ENCODE measurements around the gene TOB1. TPM values are rescaled to one million over a fixed set of nuclear protein-coding genes. Genes with fewer than 3 reads are reported as not detected.

TOB1 gene
- total RNA-seq, 8 experiments from 2014 or later, result 11.9 to 69.3 (median 26.0) TPM

- in situ Hi-C loops (cut with MboI; ENCODE audit: low pct_unique_long_range_greater_than_20kb in 2 of 9, low sequenced_read_pairs in 9 of 9, unreplicated experiment in 9 of 9), result loop anchor here in 4 of 9 experiments (10.0 to 25.0 kb wide), 2 partner anchors 53 to 301 kb away; partner anchors contain the start of genes EPN3 (in 2 of the 4) and SPATA20 (in 2 of the 4)
Observed at GRCh38 chr17:50837980-50838954, 27.9 kb downstream of the TOB1 start.

GRCh38 chr17:50837286-50837979 lies 28.7 kb downstream of the TOB1 start:
- in situ Hi-C loops (cut with MboI; ENCODE audit: low pct_unique_long_range_greater_than_20kb in 2 of 9, low sequenced_read_pairs in 9 of 9, unreplicated experiment in 9 of 9), result loop anchor here in 4 of 9 experiments (10.0 to 25.0 kb wide), 2 partner anchors 53 to 300 kb away; partner anchors contain the start of genes EPN3 (in 2 of the 4) and SPATA20 (in 2 of the 4)
- Histone ChIP-seq H3K27ac (no peak overlapping the region), H3K4me3 (no peak overlapping the region), H3K4me1 (replicated peaks in 1 of 2) (peaks cover 40 to 49% of the 10 kb centered on the region in 2 donors)
- ATAC-seq (replicated peaks in 6 of 8), result no peak
- WGBS, 10 experiments, result 60 to 92% (median 81%) methylated on average over 1 to 2 of the region's 7 CpGs; no CpG with 5 or more reads in 6 of the 10 experiments

More at GRCh38 chr17:50837980-50838954, 27.9 kb downstream of the TOB1 start:
- no peak for ATAC-seq (replicated peaks in 6 of 8)
- WGBS, 10 experiments, result 30 to 76% (median 60%) methylated on average over 2 to 12 of the region's 21 CpGs; no CpG with 5 or more reads in 3 of the 10 experiments
- no peak overlapping the region for H3K27ac ChIP-seq
- no peak overlapping the region for H3K4me3 ChIP-seq
- peaks cover 32 to 41% of the 10 kb centered on the region in 2 donors for H3K4me1 ChIP-seq (replicated peaks in 1 of 2)

- Histone ChIP-seq H3K27ac (no peak overlapping the region), H3K4me1 (replicated peaks in 1 of 2) (peaks cover 41 to 50% of the 10 kb centered on the region in 2 donors), H3K4me3 (no peak overlapping the region)
- ATAC-seq (replicated peaks in 6 of 8), result no peak
- in situ Hi-C loops (cut with MboI; ENCODE audit: low pct_unique_long_range_greater_than_20kb in 2 of 9, low sequenced_read_pairs in 9 of 9, unreplicated experiment in 9 of 9), result loop anchor here in 4 of 9 experiments (10.0 to 25.0 kb wide), 2 partner anchors 52 to 300 kb away; partner anchors contain the start of genes EPN3 (in 2 of the 4) and SPATA20 (in 2 of the 4)
- WGBS, 10 experiments, result 80 to 100% (median 87%) methylated on average over 1 to 9 of the region's 11 CpGs; no CpG with 5 or more reads in 6 of the 10 experiments
Observed at GRCh38 chr17:50836826-50837225, 29.3 kb downstream of the TOB1 start.

GRCh38 chr17:50835301-50836234 lies 30.6 kb downstream of the TOB1 start, which contains the start of gene WFIKKN2:
Gene WFIKKN2, plus strand, starts transcription at chr17:50835586. Its CDS starts 352 bp downstream, at chr17:50835938.
- ATAC-seq (replicated peaks in 6 of 8), result peak in 5 of 8 experiments; percentile 2 to 17 (median 5)
- Histone ChIP-seq H3K27ac (no peak within 1 kb of the TSS), H3K4me1 (replicated peaks in 1 of 2) (peaks cover 51 to 58% of the 10 kb centered on the region in 2 donors), H3K4me3 (no peak within 1 kb of the TSS)
- in situ Hi-C loops (cut with MboI; ENCODE audit: low pct_unique_long_range_greater_than_20kb in 2 of 9, low sequenced_read_pairs in 9 of 9, unreplicated experiment in 9 of 9), result loop anchor here in 4 of 9 experiments (10.0 to 25.0 kb wide), 2 partner anchors 51 to 298 kb away; partner anchors contain the start of genes EPN3 (in 2 of the 4) and SPATA20 (in 2 of the 4)
- 34 to 100% (median 59%) methylated on average over 1 to 10 of the region's 39 CpGs; no CpG with 5 or more reads in 4 of the 10 experiments for WGBS, 10 experiments

- WGBS, 10 experiments, result 6 to 80% (median 64%) methylated on average over 1 to 13 of the region's 38 CpGs; no CpG with 5 or more reads in 2 of the 10 experiments
- H3K27ac ChIP-seq, result no peak overlapping the region
Observed at GRCh38 chr17:50834429-50835300, 31.5 kb downstream of the TOB1 start.

GRCh38 chr17:50833510-50834428 lies 32.4 kb downstream of the TOB1 start:
- in situ Hi-C loops (cut with MboI; ENCODE audit: low pct_unique_long_range_greater_than_20kb in 2 of 9, low sequenced_read_pairs in 9 of 9, unreplicated experiment in 9 of 9), result loop anchor here in 4 of 9 experiments (10.0 to 25.0 kb wide), 2 partner anchors 49 to 296 kb away; partner anchors contain the start of genes EPN3 (in 2 of the 4) and SPATA20 (in 2 of the 4)
- Histone ChIP-seq H3K4me1 (replicated peaks in 1 of 2) (peaks cover 58 to 64% of the 10 kb centered on the region in 2 donors), H3K27ac (peak overlapping the region; percentile 3 to 51), H3K4me3 (no peak overlapping the region)
- ATAC-seq (replicated peaks in 6 of 8), result peak in 3 of 8 experiments; percentile 19 to 24 (median 24)
- WGBS, 10 experiments, result 64 to 90% (median 74%) methylated on average over 2 to 22 of the region's 38 CpGs; no CpG with 5 or more reads in 3 of the 10 experiments

More at GRCh38 chr17:50834429-50835300, 31.5 kb downstream of the TOB1 start:
- Histone ChIP-seq H3K4me3 (no peak overlapping the region), H3K4me1 (replicated peaks in 1 of 2) (peaks cover 56 to 61% of the 10 kb centered on the region in 2 donors)
- in situ Hi-C loops (cut with MboI; ENCODE audit: low pct_unique_long_range_greater_than_20kb in 2 of 9, low sequenced_read_pairs in 9 of 9, unreplicated experiment in 9 of 9), result loop anchor here in 4 of 9 experiments (10.0 to 25.0 kb wide), 2 partner anchors 50 to 297 kb away; partner anchors contain the start of genes EPN3 (in 2 of the 4) and SPATA20 (in 2 of the 4)
- peak in 4 of 8 experiments; percentile 3 to 24 (median 14) for ATAC-seq (replicated peaks in 6 of 8)

GRCh38 chr17:50832864-50833381 lies 33.2 kb downstream of the TOB1 start:
- WGBS, 10 experiments, result 22% methylated on average over 3 of the region's 13 CpGs; no CpG with 5 or more reads in 9 of the 10 experiments
- peak overlapping the region in 1 of 2 donors; percentile 51 for H3K27ac ChIP-seq

GRCh38 chr17:50832267-50832863 lies 33.8 kb downstream of the TOB1 start:
- WGBS, 10 experiments, result 0 to 87% (median 62%) methylated on average over 1 to 6 of the region's 12 CpGs; no CpG with 5 or more reads in 6 of the 10 experiments
- Histone ChIP-seq H3K4me3 (no peak overlapping the region), H3K4me1 (replicated peaks in 1 of 2) (peaks cover 58 to 60% of the 10 kb centered on the region in 2 donors), H3K27ac (peak overlapping the region; percentile 11 to 81)
- no peak for ATAC-seq (replicated peaks in 6 of 8)
- in situ Hi-C loops (cut with MboI; ENCODE audit: low pct_unique_long_range_greater_than_20kb in 2 of 9, low sequenced_read_pairs in 9 of 9, unreplicated experiment in 9 of 9), result loop anchor here in 4 of 9 experiments (10.0 to 25.0 kb wide), 2 partner anchors 48 to 295 kb away; partner anchors contain the start of genes EPN3 (in 2 of the 4) and SPATA20 (in 2 of the 4)

More at GRCh38 chr17:50832864-50833381, 33.2 kb downstream of the TOB1 start:
- no peak for ATAC-seq (replicated peaks in 6 of 8)
- Histone ChIP-seq H3K4me3 (no peak overlapping the region), H3K4me1 (replicated peaks in 1 of 2) (peaks cover 58 to 60% of the 10 kb centered on the region in 2 donors)
- in situ Hi-C loops (cut with MboI; ENCODE audit: low pct_unique_long_range_greater_than_20kb in 2 of 9, low sequenced_read_pairs in 9 of 9, unreplicated experiment in 9 of 9), result loop anchor here in 4 of 9 experiments (10.0 to 25.0 kb wide), 2 partner anchors 48 to 296 kb away; partner anchors contain the start of genes EPN3 (in 2 of the 4) and SPATA20 (in 2 of the 4)

- ATAC-seq (replicated peaks in 6 of 8), result peak in 4 of 8 experiments; percentile 26 to 38 (median 32)
- in situ Hi-C loops (cut with MboI; ENCODE audit: low pct_unique_long_range_greater_than_20kb in 2 of 9, low sequenced_read_pairs in 9 of 9, unreplicated experiment in 9 of 9), result loop anchor here in 4 of 9 experiments (10.0 to 25.0 kb wide), 2 partner anchors 47 to 294 kb away; partner anchors contain the start of genes EPN3 (in 2 of the 4) and SPATA20 (in 2 of the 4)
- Histone ChIP-seq H3K27ac (peak overlapping the region; percentile 76 to 81), H3K4me1 (replicated peaks in 1 of 2) (peaks cover 58 to 60% of the 10 kb centered on the region in 2 donors), H3K4me3 (no peak overlapping the region)
- 54 to 100% (median 90%) methylated on average over 1 to 4 of the region's 11 CpGs; no CpG with 5 or more reads in 6 of the 10 experiments for WGBS, 10 experiments
Observed at GRCh38 chr17:50831471-50831928, 34.7 kb downstream of the TOB1 start.

Measured in motor neuron (in vitro differentiated cells).